Gastroesophageal sphincter (tissue), 4 donors: Measurements from ENCODE around the gene ARHGEF11. TPM values are rescaled to one million over a fixed set of nuclear protein-coding genes. Genes with fewer than 3 reads are reported as not detected.
A peak's percentile ranks its signal among the peaks of the same experiment; 100 is the strongest.

ENCODE experiments used
- ATAC-seq: fragments of 150-250 bp; one replicate; pipeline ENCODE4 v1.9.1; 2016; ENCODE audit warnings: mild to moderate bottlenecking, moderate library complexity
- H3K27ac ChIP-seq, 4 donors: fragments of 200-600 bp; sonication (generic) in 3 of 4; 1 replicate in 3 of 4; 2 replicates in 1 of 4; pipeline ENCODE4 v1.5.1; 2016 to 2019
- H3K27me3 ChIP-seq: fragments of 200-600 bp; sonication (generic); one replicate; pipeline ENCODE4 v1.5.1; 2019
- H3K36me3 ChIP-seq, 2 donors: fragments of 200-600 bp; sonication (generic); one replicate each; pipeline ENCODE4 v1.5.1; 2019; ENCODE audit warnings: control low read depth in 1 of 2
- H3K4me1 ChIP-seq, 3 donors: fragments of 200-600 bp; sonication (generic); 1 replicate in 2 of 3; 2 replicates in 1 of 3; pipeline ENCODE4 v1.5.1; 2016 to 2019; ENCODE audit warnings: control low read depth in 2 of 3
- H3K4me3 ChIP-seq, 2 donors: fragments of 200-600 bp; sonication (generic); one replicate each; pipeline ENCODE4 v1.5.1; 2019; ENCODE audit warnings: mild to moderate bottlenecking in 1 of 2, moderate library complexity in 1 of 2
- H3K9me3 ChIP-seq, 3 donors: fragments of 200-600 bp; sonication (generic); one replicate each; pipeline ENCODE4 v1.5.1; 2017 to 2019; ENCODE audit warnings: control low read depth in 2 of 3
- CTCF ChIP-seq, 4 experiments: fragments of 200-600 bp in 2 of 4; fragments of 450-650 bp in 2 of 4; sonication (generic) in 1 of 4; IDR thresholded peaks; one replicate each; pipeline ENCODE4 v1.5.1; 2017 to 2019; ENCODE audit warnings: antibody characterized with exemption in 4 of 4, mild to moderate bottlenecking in 2 of 4, moderate library complexity in 2 of 4
- EP300 ChIP-seq: sonication (generic); formaldehyde crosslinking; IDR thresholded peaks from one replicate; pipeline ENCODE4 v1.6.1; 2017; ENCODE audit warnings: antibody characterized with exemption, mild to moderate bottlenecking
- POLR2A ChIP-seq, 2 donors: fragments of 450-650 bp; IDR thresholded peaks; one replicate each; pipeline ENCODE4 v1.6.1; 2017; ENCODE audit warnings: antibody characterized with exemption in 2 of 2, mild to moderate bottlenecking in 2 of 2, moderate library complexity in 1 of 2
- POLR2AphosphoS5 ChIP-seq: sonication (generic); formaldehyde crosslinking; IDR thresholded peaks from one replicate; pipeline ENCODE4 v1.6.1; 2017; ENCODE audit warnings: antibody characterized with exemption
- WGBS, 2 donors: methylation state at CpG; one replicate each; pipeline ENCODE4 v1.1.5; 2018; ENCODE audit warnings: low coverage in 1 of 2; 5-methylcytosine and 5-hydroxymethylcytosine counted together
- total RNA-seq, 4 donors: library from RNA; depleted of rRNA; stranded (reverse); fragments of >200 nt; gene quantifications; one replicate each; pipeline ENCODE4 v1.1.0, GENCODE V29; 2016

Gene ARHGEF11
- total RNA-seq, 4 donors from 2014 or later = 28.5 to 51.7 (median 37.3) TPM

GRCh38 chr1:156904187-156904959 is 141.2 kb downstream of the ARHGEF11 start:
- Histone ChIP-seq H3K36me3 (peaks cover 0 to 30% of the 10 kb centered on the region in 2 donors), H3K9me3 (no peaks in the 10 kb centered on the region), H3K4me1 (peaks cover 0 to 80% (median 12%) of the 10 kb centered on the region in 3 donors), H3K4me3 (no peak overlapping the region), H3K27ac (peak overlapping the region in 1 of 4 donors; percentile 16), H3K27me3 (peaks cover 63% of the 10 kb centered on the region)
- TF ChIP-seq CTCF (IDR thresholded peaks at IDR 0.05) (no peak), EP300 (no peak), POLR2AphosphoS5 (no peak), POLR2A (IDR thresholded peaks at IDR 0.05) (no peak)
- 60 to 80% methylated on average over 1 to 8 of the region's 19 CpGs for WGBS, 2 donors
- ATAC-seq = no peak

DNA sequence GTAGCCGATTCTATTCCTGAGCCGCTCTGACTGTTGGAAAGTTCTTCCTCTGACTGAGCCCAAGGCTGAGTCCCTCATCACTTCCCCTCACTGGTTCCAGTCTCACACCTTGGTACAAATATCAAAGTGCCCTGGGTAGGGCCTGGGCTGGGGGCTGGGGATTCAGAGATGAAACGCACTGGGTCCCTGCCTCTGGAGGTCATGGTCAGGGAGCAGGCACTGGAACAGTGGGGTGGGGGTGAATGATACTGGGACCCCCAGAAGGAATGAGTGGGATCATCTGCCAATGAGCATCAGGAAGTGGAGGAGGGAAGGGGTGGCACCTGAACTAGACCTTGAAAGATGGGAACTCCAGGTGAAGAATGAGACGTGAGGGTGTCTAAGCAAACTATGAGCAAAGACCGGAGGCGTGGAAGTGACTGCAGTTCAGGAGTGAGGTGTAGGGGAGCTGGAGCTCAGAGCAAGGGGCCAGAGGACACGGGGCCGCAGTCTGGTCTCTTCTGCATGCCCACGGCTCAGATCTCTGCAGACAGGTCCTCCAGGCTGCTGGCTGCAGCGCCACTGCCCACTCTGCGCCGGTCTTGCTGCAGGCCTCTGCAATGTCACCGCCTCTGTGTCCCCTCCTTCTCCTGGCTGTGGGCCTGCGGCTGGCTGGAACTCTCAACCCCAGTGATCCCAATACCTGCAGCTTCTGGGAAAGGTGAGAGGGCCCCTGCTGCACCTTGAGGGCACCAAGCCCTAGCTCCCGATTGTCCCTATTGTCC is 142.0 kb downstream of the ARHGEF11 start:
- 83 to 88% methylated on average over 11 to 12 of the region's 15 CpGs for WGBS, 2 donors
- ATAC-seq = no peak
- Histone ChIP-seq H3K27ac (no peak overlapping the region), H3K9me3 (no peaks in the 10 kb centered on the region), H3K27me3 (peaks cover 60% of the 10 kb centered on the region), H3K36me3 (peaks cover 0 to 27% of the 10 kb centered on the region in 2 donors), H3K4me1 (peaks cover 0 to 84% (median 12%) of the 10 kb centered on the region in 3 donors), H3K4me3 (no peak overlapping the region)
- no peak for TF ChIP-seq EP300
- no peak for TF ChIP-seq CTCF (IDR thresholded peaks at IDR 0.05)
- TF ChIP-seq POLR2AphosphoS5 = no peak
- TF ChIP-seq POLR2A (IDR thresholded peaks at IDR 0.05) = no peak

- H3K36me3 ChIP-seq = peaks cover 0 to 15% of the 10 kb centered on the region in 2 donors
- no peak for ATAC-seq
- H3K27ac ChIP-seq = peak overlapping the region in 2 of 4 donors; percentile 26 to 41
- no peak overlapping the region for H3K4me3 ChIP-seq
- H3K9me3 ChIP-seq = no peaks in the 10 kb centered on the region
- peaks cover 0 to 85% (median 12%) of the 10 kb centered on the region in 3 donors for H3K4me1 ChIP-seq
- no peak for TF ChIP-seq POLR2AphosphoS5
- no peak for TF ChIP-seq EP300
- TF ChIP-seq POLR2A (IDR thresholded peaks at IDR 0.05) = no peak
- no peak for TF ChIP-seq CTCF (IDR thresholded peaks at IDR 0.05)
- H3K27me3 ChIP-seq = peaks cover 60% of the 10 kb centered on the region
- 33 to 51% methylated on average over 1 to 4 of the region's 23 CpGs for WGBS, 2 donors
Observed at GRCh38 chr1:156901966-156902915, 143.3 kb downstream of the ARHGEF11 start.

DNA sequence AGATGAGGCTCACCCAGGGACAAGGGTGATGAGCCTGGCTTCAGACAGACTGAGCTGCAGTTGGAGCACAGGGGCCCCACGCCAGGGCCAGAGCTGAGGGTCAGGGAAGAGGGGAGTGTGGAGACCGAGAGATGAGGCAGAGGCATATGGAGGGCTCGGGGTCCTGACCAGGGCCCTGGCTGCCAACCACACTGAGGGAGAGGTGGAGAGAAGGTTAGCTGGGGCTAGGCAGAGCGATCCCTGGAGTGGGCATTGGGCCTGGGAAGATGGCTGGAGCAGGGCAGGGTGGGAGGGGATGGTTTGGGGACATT is 144.0 kb downstream of the ARHGEF11 start:
- no peaks in the 10 kb centered on the region for H3K9me3 ChIP-seq
- peaks cover 0 to 85% (median 12%) of the 10 kb centered on the region in 3 donors for H3K4me1 ChIP-seq
- 89% methylated on average over 4 of the region's 4 CpGs; no CpG with 5 or more reads in 1 of the 2 donors for WGBS, 2 donors
- ATAC-seq = no peak
- peaks cover 60% of the 10 kb centered on the region for H3K27me3 ChIP-seq
- peaks cover 0 to 8% of the 10 kb centered on the region in 2 donors for H3K36me3 ChIP-seq
- H3K4me3 ChIP-seq = no peak overlapping the region
- TF ChIP-seq POLR2A (IDR thresholded peaks at IDR 0.05) = no peak
- H3K27ac ChIP-seq = peak overlapping the region in 2 of 4 donors; percentile 26 to 41
